Activated CD4-positive, alpha-beta T cell treated with anti-CD3 and anti-CD28 coated beads, Interleukin-2, amount 50 U/mL, for 1 hour (primary cell): Measurements from ENCODE around the gene RBM28.
"Not testable (repeated sequence)": the region's sequence is repeated elsewhere in the genome, so short reads cannot be mapped to it uniquely, and the experiment has no call there.

Source experiments
- DNase-seq: peaks from one replicate; pipeline ENCODE4 v3.0.0-alpha.2; 2020

RBM28 gene

DNA sequence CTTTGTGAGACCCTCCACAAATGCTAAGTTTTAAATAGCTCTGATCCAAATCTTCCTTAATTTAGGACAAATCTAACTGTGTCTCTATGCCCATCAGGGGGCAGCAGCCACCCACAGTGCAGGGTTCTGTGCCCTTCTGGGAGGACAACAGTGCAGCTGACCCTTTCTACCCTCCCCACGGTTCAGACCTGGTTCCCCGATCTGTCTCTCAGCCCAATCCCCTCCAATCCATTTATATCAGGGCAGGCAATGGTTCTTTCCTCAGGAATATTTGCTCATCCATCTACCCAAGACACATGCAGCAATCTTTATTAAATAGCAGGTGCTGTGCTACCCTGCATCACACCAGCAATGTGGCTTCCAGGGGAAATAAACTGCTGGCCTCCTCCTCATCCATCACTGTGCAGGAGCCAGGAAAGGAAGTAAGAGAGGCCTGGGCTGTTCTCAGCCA, 4.0 kb upstream of the RBM28 start:
- DNase-seq = peak; percentile 41

DNA sequence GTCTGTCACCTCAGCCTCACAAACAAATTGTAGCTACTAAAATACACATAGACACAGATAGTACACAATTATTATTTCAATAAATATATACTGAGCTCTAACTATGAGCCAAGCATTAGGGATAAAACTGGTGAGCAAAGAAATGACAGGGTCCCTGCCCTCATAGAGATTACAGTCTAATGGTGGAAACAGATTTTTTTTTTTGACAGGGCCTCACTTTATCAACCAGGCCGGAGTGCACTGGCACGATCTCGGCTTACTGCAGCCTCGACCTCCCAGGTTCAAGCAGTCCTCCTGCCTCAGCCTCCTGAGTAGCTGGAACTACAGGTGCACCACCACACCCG, 695 bp upstream of the RBM28 start:
- no peak for DNase-seq

DNA sequence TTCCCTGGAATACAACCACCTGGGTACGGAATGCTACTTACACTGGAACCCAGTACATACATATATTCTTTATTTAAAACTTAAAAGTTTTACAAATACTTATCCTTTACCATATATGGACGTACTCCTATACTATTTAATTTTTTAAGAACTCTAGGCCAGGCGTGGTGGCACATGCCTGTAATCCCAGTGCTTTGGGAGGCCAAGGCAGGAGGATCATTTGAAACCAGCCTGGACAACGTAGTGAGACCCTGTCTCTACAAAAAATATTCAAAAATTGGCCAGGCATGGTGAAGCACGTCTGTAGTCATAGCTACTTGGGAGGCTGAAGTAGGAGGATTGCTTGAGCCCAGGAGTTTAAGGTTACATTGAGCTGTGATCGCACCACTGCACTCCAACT, 2.0 kb downstream of the RBM28 start:
- no peak for DNase-seq

DNA sequence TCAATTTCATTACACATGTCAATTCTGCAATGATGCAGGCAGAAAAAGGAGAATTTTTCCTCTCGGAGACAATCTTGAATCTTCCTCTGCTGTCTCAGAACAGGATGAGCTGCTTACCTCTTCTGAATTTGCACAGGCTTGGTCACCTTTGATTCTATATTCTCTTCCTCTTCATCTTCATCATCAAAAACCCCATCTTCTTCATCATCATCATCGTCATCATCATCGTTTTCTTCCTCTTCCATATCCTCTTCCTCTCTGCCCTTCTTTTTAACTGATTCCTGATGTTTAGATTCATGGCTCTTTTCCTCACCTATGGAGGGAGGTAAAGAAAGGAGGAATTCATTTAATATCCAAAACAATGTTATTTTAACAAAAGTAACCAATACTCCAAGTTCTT, 8.0 kb downstream of the RBM28 start:
- DNase-seq = no peak

DNA sequence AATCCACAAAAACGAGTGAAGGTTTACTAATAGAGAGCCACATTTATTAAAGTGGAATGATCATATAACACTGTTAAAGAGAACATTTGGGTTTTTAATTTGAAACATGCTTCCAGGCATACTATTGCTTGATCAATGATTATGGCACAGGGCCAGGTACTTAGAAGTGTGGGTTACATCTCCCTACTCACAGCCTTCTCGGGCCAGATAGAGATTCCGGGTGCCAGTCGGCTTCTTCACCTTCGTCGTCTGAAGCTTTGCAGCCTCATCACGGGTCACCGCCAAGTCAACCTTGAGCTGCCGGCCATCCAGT, 19.4 kb downstream of the RBM28 start:
- no peak for DNase-seq

DNA sequence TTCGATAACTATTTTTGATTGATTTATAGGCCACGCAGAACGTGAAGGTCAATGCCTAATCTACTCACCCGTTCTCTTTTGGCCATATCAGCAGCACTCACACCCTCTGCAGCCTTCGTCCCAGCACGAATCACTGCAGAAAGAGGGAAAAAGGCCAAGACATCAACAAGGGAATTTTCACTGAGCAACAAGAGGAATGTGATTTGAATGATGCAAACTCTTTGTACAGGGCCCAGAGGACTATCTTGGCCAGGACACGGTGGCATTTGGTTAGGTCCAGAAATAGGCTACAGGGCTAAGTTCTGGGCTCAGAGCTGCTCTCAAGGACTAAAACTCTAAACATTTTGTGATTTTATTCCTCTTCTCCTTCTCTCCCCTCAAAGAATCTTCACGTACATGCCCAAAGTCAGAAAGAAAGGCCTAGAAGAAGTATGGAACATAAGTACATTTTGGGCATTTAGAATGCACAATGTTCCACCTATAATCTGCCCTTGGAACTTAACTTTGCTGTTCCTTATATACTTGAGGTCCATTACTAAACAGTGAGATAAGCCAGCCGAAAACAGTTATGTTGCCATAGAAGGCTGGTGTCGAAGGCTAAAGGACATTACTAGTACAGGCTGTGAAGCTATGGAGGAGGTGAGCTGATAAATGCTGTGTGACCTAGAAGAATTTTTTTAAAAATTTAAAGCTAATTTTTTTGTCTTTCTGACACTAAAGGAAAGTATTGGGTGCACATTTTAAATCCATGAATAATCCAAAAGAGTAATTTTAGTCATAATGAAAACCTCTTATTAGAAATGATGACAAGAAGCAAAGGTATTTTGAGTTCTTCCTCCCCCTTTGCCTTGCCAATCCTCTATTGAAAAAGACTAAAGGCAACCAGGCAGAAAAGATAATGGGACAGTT, 20.0 kb downstream of the RBM28 start:
- DNase-seq = no peak

DNA sequence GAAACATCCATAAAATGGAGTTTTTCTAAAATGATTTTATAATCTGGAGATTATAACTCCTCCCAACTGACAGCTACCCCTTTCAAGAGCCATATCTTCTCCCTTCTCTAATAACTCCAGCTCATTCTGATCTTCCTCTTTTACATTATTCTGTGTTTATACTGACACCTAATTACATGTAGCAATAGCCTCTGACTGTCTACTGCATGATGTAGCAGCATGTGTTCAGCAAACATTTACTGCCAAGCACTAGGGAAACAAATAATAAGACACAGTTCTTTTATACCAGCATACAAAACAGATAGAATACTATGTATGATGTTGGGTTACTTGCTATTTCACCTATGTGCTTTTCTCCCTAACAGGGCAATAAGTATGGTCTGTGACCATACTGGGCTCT, 20.7 kb downstream of the RBM28 start:
- DNase-seq = no peak

DNA sequence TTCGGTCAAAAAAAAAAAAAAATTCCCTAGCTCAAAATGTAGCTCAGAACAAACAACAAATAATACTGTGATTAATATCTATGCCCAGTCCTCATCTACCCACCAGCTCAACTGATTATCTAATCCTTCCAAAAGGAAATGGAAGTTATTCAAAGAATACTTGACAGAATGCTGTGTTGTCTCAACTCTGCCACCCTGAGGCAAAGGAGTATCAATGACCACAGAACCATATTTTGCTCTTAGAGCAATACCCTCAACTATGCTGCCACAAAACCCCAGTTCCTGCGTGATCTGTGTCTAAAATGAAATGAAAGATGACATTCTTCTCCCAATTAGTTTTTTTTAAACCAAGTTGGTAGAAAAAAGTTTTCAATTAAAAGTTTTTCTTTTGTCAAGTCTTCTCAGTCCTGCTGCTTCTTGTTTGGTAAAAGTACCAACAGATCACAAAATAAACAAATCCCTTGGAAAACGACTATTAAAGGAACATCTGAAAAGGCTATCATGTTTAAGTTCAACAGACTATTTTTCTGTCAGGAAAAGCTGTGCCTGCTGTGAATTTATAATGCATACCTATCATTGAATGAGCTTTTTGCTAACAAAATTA, 21.6 kb downstream of the RBM28 start:
- no peak for DNase-seq

DNA sequence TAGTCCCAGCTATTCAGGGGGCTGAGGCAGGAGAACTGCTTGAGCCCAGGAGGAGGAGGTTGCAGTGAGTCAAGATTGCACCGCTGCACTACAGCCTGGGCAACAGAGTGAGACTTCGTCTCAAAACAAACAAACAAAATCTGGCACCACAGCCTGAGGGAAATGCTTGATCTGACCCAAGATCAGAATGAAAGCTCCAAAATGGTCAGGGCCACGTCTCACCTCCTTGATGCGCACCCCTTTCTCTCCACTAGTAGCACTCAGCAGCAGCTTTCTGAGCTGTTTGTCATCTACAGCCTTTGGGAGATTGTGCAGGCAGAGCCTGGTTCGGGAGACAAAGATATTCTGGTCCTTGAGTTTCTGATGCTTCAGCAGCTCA, 22.7 kb downstream of the RBM28 start:
- DNase-seq = no peak

DNA sequence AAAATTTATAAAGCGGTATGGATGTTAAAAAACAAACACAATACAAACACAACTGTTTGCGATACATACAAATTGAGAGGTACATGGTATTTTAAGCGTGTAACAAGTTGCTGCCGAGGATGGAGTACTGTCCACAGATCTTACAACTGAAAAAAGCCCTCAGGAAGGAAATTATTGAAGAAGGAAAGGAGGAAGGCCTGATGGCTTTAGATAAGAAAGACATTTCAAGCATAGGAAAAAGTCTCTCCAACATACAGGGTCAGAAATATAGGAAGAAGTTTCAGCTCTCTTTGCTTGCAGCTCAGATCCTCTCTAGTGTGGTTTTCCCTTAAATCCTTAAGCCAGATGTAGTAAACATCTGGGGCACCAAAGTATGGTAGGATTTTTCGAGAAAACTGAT, 25.0 kb downstream of the RBM28 start:
- no peak for DNase-seq

DNA sequence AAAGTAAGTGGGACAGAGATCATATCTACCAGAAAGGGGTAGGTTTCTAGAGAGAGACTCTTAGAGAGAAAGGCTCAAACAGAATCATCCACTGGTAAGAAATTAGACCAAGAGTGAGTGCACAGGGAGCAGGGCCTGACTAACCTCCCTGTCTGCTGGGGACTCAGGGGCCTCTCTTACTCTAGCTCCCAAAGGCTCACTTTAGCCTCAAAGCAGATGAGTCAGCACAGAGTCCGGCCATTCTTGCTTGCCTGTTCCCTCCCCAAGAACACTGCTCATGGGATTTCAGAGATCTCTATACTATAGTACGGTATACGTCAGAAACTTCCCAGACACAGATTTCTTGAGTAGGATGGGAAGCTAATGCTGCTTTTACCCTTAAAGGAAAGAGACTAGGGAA, 32.7 kb downstream of the RBM28 start:
- DNase-seq = no peak

DNA sequence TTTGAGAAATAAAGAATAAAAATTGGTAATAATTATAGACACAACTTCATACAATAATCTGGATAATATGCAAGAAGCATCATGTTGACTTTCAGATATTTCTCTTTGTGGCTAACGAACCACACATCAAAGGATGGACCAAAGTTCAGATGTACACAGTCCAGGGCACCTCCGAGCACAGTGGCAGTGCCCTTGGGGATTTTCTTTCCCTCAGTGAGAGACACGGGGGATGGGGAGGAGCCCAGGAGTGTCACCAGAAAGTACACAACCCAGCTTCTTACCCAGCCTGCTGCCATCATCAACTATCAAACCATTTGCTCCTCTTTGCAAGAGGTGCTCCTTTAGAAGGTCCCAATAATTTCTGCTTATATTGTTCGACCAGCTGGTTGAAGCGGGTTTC, 33.2 kb downstream of the RBM28 start:
- no peak for DNase-seq

DNA sequence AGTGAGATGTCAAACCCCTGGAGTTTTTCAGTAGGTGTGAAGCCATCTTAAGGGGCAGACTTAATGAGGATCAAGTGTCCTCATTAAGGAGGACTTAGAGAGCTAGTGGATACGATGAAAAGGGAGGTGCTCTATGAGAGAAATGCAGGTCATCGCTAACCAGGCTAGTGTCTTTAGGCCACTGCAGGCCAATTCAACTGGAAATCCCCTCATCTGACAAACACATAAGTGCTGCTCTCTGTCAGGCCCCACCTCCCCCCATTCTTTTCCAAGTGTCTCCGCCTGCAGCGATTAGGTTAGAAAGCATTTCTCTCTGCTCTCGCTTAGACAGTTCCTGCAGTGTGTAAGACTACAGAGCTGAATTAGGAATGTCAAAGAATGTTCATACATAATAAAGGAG, 33.7 kb downstream of the RBM28 start:
- no peak for DNase-seq

DNA sequence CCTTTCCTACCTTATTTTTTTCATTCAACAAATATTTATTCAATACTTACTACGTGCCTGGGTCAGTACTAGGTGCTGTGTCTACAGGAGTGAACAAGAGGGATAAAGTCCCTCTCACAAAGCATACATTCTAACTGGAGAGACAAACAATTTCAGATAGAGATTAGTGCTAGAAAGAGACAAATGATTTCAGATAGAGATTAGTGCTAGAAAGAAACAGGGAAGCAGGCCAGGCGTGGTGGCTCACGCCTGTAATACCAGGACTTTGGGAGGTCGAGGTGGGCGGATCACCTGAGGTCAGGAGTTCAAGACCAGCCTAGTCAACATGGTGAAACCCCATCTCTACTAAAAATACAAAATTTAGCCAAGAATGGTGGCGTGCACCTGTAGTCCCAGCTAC, 34.6 kb downstream of the RBM28 start:
- no peak for DNase-seq

DNA sequence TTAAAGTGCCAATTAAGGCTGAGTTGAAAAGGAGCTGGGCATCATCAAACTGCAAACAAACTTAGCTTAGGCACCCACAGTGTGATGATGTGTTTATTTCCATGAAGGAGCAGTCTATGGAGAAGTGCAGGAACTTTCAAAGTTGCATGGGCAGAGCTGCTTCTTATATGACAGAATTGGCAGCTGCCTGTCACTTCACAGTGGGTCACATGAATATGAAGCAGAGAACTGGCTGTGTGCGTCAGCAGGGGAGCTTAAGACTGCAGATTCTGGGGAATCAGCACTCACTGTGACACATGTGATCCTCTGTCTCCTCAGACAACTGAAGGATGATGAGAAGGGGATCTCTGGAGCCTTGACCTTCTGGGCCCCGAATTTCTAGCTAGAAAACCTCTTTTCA, 36.6 kb downstream of the RBM28 start:
- no peak for DNase-seq

DNA sequence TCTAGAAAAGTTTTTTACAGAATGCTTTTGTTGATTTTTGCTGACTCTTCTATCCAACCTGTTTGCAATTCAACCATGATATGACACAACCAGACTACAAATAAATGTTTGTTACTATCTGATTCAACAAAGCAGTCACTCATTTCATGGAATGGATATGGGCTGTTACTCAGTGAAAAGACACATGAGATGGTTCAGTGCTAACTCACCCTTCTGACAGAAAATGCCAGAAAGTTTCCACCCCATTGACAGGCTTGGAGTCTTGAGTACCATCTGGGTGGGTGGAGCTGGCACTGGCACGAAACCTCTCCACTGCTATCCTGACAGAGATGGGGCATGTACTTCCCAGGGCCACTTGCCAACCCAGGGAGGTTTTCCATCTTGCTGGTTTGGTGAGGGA, 39.5 kb downstream of the RBM28 start:
- no peak for DNase-seq

DNA sequence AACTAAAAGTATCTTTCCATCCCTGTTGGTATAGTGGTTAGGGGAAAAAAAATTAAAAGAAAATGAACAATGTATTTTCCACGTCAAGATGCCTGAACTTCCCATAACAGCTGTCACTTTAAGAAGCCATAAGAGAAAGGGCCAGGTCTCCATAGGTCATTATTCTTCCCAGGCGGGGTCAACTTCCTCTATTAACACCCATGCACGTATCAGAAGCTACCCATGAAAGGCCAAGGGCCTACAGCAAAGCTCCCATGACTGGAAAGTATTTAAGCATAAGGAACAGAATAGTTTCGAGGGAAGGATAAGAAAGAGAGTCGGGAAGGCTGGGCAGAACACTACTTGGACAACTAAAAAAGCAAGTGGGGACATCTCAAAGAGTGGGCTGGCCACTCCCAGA, 40.1 kb downstream of the RBM28 start:
- DNase-seq = no peak

DNA sequence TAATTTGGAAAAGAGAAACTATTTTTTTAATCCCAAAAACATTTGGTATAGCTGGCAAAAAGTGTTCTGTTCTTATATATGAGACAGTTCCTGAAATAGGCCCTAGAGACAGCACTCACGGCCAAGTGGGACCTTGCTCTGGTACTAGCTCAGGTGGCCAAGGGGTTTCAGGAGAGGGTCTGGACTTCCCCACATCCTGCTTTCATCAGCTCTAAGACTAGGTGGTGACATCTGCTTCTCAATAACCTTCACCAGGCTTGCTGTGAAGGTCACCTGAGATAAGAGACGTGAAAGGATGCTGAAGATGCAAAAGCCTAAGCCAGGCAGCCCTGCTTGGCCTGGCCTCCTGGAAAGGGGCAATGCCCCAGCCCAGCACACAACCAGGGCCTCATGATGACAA, 40.6 kb downstream of the RBM28 start:
- no peak for DNase-seq

DNA sequence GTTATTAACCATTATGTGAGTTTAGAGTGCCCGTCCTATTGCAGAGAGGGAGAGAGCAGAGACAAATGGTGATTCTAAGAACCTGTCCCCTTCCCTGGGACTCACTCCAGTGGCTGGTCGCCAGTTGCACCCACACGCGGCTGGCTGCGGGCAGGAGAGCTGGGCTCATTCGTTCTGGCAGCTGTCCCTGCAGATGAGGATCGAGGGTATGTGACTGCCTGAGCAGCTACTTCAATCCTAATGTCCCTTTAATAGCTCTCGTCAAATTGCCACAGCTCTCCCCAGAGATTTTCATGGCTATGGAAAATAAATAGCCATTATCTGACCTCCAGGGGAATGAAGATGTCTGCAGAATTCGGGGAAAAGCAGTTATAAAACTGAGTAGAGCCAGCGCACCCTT, 41.6 kb downstream of the RBM28 start:
- DNase-seq = no peak

DNA sequence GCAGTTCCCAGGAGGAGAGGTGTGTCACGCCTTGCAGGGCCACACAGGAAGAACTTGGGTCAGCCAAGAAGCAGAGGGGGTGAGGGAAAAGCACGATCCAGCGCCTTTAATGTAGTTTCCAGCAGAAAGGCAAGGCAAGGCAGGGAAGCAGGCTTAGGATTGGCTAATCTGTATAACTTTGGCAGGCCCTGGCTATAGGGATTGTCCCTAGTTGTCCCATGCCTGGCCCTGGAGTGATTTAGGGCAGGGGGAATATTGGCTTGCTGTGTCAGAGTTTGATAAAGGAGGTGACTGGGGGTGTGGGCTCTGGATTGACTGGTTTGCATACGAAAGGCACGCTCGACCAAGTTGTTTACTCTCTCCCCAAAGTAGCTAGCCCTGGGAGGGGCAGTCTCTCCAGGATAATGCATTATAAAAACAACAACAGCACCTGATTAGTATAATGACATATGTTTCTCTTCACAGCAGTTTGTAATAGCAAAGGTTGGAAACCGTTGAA, 44.5 kb downstream of the RBM28 start:
- no peak for DNase-seq

DNA sequence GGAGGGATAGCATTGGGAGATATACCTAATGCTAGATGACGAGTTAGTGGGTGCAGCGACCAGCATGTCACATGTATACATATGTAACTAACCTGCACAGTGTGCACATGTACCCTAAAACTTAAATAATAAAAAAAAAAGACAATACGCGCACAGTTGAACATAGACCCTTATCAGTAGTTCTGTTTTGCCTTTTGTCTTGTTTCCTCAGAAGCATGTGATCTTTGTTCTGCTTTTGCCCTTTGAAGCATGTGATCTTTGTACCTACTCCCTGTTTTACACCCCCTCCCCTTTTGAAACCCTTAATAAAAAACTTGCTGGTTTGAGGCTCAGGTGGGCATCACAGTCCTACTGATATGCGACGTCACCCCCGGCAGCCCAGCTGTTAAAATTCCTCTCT, 45.7 kb downstream of the RBM28 start:
- DNase-seq = not testable (repeated sequence)

DNA sequence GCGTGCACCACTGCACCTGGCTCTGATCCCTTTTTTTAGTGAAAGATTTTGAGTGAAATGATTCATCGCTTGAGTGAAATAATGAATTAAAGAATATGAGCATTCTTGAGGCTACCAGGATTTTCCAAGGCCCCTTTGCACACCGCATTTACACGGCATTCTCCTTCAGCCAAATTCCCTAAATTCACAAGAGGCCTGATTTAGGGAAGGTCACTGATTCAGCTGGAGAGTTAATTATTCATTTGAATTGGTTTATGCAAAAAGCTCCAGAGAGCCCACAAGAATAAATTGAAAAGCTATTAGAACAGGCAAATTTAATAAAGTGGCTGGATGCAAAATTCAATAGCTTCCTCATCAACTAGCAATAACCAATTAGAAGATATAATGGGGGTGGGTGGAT, 56.2 kb downstream of the RBM28 start:
- DNase-seq = no peak

DNA sequence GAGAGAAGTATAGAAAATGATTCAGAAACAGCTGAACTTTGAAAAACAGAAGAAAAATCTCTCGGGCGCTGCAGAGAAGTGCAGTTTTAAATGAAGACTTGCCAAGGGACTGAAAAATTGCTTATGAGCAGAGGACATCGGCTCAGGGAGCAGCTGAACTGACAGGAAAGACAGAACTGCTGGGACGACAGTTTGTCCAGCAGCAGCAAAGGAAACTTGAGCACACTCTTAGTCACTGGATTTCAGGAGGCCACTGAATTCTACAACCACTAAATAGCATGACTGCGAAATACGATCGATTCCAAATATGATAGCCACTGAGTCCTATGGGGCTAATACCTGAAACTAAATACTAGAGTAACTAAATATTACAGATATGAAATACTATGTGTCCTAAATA, 59.6 kb downstream of the RBM28 start:
- DNase-seq = no peak

DNA sequence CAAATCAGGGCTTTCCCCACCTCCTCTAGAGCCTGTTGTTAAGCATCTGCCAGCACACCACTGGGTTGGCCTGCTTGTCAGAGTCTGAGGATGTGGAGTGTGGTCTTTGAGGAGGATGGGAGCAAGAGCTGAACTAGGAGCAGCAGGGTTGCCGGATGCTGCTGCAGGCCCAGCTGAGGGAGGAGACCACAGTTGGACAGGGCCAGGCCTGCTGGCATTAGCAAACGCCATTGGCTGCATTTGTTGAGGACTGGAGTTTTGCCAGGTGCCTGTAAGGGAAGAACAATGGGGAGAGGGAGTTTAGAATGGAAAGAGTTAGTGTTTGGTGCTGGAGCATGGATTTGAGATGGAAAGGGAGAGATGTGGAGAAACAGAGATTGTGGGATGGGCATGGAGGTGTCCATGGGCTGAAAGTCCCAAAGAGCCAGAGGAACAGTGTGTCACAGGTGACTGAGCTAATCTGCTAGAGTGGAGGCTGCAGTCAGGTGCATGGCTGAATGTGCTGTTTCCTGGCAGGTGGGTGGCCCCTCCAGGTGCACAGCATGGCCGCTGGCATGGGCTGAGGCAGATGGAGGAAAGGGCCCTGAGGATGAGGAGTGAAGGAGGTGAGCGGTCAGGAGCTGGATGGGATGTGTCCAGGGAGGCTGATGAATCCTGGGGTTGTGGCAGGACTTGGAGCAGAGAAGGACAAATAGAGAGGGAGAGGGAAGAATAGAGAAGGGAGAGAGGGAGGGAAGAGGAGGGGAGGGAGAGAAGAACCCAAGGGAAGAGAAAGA, 61.9 kb downstream of the RBM28 start:
- DNase-seq = no peak
